Fibroblast of villous mesenchyme (primary cell): ENCODE measurements around the gene ABL2. TPM values are rescaled to one million over a fixed set of nuclear protein-coding genes. Genes with fewer than 3 reads are reported as not detected.

ENCODE experiments used
- DNase-seq: peaks from one replicate; pipeline ENCODE4 v3.0.0-alpha.2; 2010; ENCODE audit warnings: low read depth
- H3K4me3 ChIP-seq: 2 replicates; pipeline ENCODE4 v1.5.1; 2011; ENCODE audit warnings: low read depth, mild to moderate bottlenecking, low read length
- total RNA-seq: library from RNA; depleted of rRNA; stranded (reverse); fragments of >200 nt; gene quantifications from 2 replicates; pipeline ENCODE4 v1.2.3, GENCODE V29; 2012
- TF ChIP-seq, protein P1 (sequence below): IDR thresholded peaks from 2 replicates; pipeline ENCODE4 v1.5.1; 2012; ENCODE audit warnings: low read depth, mild to moderate bottlenecking, low read length; ENCODE audit not compliant: insufficient read depth

ABL2 gene
- total RNA-seq, 1 donor: 66.9 TPM

GRCh38 chr1:179124873-179125272 is 104.6 kb downstream of the ABL2 start:
- H3K4me3 ChIP-seq: no peak overlapping the region
- no peak for DNase-seq
- TF ChIP-seq, protein P1, sequence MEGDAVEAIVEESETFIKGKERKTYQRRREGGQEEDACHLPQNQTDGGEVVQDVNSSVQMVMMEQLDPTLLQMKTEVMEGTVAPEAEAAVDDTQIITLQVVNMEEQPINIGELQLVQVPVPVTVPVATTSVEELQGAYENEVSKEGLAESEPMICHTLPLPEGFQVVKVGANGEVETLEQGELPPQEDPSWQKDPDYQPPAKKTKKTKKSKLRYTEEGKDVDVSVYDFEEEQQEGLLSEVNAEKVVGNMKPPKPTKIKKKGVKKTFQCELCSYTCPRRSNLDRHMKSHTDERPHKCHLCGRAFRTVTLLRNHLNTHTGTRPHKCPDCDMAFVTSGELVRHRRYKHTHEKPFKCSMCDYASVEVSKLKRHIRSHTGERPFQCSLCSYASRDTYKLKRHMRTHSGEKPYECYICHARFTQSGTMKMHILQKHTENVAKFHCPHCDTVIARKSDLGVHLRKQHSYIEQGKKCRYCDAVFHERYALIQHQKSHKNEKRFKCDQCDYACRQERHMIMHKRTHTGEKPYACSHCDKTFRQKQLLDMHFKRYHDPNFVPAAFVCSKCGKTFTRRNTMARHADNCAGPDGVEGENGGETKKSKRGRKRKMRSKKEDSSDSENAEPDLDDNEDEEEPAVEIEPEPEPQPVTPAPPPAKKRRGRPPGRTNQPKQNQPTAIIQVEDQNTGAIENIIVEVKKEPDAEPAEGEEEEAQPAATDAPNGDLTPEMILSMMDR: no peak

GRCh38 chr1:179121159-179121938 is 108.1 kb downstream of the ABL2 start:
- H3K4me3 ChIP-seq: no peak overlapping the region
- TF ChIP-seq, protein P1: peak; percentile 68
- peak; percentile 74 for DNase-seq

GRCh38 chr1:179120736-179121135 is 108.7 kb downstream of the ABL2 start:
- TF ChIP-seq, protein P1: no peak
- peak; percentile 18 for DNase-seq
- no peak overlapping the region for H3K4me3 ChIP-seq

DNA sequence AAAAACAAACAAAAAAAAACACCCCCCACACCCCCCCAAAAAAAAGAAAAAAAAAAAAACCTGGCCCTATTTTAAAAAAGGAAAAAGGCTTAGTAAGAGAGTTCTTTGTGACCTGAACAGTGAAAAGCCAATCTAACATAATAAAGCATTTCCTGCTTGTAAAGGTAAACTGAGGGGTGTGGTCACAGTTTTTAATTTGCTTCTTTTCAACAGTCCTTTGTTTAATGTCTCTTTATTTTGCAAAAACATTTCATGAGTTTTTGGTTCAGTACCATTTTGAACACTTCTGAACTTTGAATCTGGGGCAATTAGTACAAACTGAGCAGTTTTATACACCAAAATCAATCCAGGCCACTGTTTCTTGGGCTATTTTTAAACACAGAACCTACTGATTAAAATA is 110.0 kb downstream of the ABL2 start:
- DNase-seq: no peak
- TF ChIP-seq, protein P1: no peak
- H3K4me3 ChIP-seq: no peak overlapping the region

DNA sequence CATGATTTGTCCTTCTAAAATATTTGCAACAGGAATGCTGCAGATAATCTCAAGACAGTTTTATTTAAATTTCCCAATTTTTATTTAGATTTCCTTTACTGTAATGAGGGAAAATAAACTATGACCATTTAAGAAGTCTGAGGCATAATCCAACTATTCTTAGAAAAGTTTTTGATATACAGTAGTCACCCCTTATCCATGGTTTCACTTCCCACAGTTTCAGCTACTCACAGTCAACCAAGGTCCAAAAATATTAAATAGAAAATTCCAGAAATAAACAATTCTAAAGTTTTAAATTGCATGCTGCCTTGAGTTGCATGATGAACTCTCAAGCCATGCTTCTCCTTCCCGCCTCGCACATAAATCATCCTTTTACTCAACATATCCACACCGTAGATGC is 114.3 kb downstream of the ABL2 start:
- TF ChIP-seq, protein P1: no peak
- H3K4me3 ChIP-seq: no peak overlapping the region
- DNase-seq: no peak

DNA sequence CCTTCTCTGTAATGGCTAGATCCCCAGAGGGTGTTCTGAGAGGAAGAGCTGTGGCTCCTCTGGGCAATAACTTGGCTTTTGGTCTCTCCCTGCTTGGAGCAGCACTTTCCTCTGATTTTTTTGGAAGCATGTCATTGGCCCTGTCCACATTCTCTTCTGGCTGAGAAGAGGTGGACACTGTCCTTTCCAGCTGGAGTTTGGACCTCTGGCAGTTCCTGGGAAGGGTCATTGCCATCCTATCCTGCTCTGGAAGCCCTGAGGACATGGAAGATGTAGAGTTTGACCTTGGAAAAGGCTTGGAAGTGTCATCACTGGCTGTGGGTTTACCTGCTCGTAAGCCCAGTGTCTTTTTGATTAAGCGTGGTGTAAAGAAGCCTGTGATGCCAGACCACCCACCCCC is 120.8 kb downstream of the ABL2 start:
- H3K4me3 ChIP-seq: no peak overlapping the region
- TF ChIP-seq, protein P1: no peak
- no peak for DNase-seq
